GM21423 (cell line): ENCODE data around the gene MYO1B.

Experiments used
- ATAC-seq: cut with Tn5 transposase; IDR thresholded peaks from one replicate; pipeline ENCODE4 v1.9.1; 2021; ENCODE audit warnings: mild to moderate bottlenecking, moderate library complexity; ENCODE audit not compliant: unreplicated experiment

The MYO1B gene

GRCh38 chr2:191257934-191258333, 12.7 kb downstream of the MYO1B start:
- no peak for ATAC-seq

GRCh38 chr2:191258996-191259395, 13.8 kb downstream of the MYO1B start:
- no peak for ATAC-seq

- no peak for ATAC-seq
Measured at GRCh38 chr2:191262436-191262835, 17.2 kb downstream of the MYO1B start.

- no peak for ATAC-seq
Measured at GRCh38 chr2:191263050-191263449, 17.8 kb downstream of the MYO1B start.

- ATAC-seq: no peak
Measured at GRCh38 chr2:191264647-191265081, 19.5 kb downstream of the MYO1B start.

GRCh38 chr2:191265311-191266170, 20.3 kb downstream of the MYO1B start:
- no peak for ATAC-seq

GRCh38 chr2:191266201-191266600, 21.0 kb downstream of the MYO1B start:
- ATAC-seq: no peak

GRCh38 chr2:191268596-191268995, 23.4 kb downstream of the MYO1B start:
- no peak for ATAC-seq

GRCh38 chr2:191270306-191271161, 25.3 kb downstream of the MYO1B start:
- no peak for ATAC-seq

- ATAC-seq: no peak
Measured at GRCh38 chr2:191272064-191272463, 26.9 kb downstream of the MYO1B start.

- ATAC-seq: peak; percentile 52
Measured at GRCh38 chr2:191274413-191274815, 29.2 kb downstream of the MYO1B start.

- no peak for ATAC-seq
Measured at GRCh38 chr2:191276792-191277465, 31.7 kb downstream of the MYO1B start.

GRCh38 chr2:191280290-191280689, 35.1 kb downstream of the MYO1B start:
- no peak for ATAC-seq

GRCh38 chr2:191280834-191281756, 35.9 kb downstream of the MYO1B start:
- ATAC-seq: no peak

- no peak for ATAC-seq
Measured at GRCh38 chr2:191285252-191285651, 40.0 kb downstream of the MYO1B start.

GRCh38 chr2:191287820-191288219, 42.6 kb downstream of the MYO1B start:
- ATAC-seq: no peak

GRCh38 chr2:191289049-191289448, 43.8 kb downstream of the MYO1B start:
- ATAC-seq: no peak

- ATAC-seq: no peak
Measured at GRCh38 chr2:191291471-191291870, 46.3 kb downstream of the MYO1B start.

GRCh38 chr2:191292869-191293268, 47.7 kb downstream of the MYO1B start:
- no peak for ATAC-seq

GRCh38 chr2:191295088-191295487, 49.9 kb downstream of the MYO1B start:
- ATAC-seq: no peak
